Glomerular endothelial cell (primary cell): ENCODE results near the gene YWHAG. TPM values are rescaled to one million over a fixed set of nuclear protein-coding genes. Genes with fewer than 3 reads are reported as not detected.
"Not testable (repeated sequence)": the region's sequence is repeated elsewhere in the genome, so short reads cannot be mapped to it uniquely, and the experiment has no call there.

Experiments
- DNase-seq: peaks from one replicate; pipeline ENCODE4 v3.0.0-alpha.2; 2011; ENCODE audit warnings: low read depth, low spot score; ENCODE audit errors: extremely low read depth
- total RNA-seq: library from RNA; depleted of rRNA; stranded (reverse); fragments of >200 nt; gene quantifications from 2 replicates; pipeline ENCODE4 v1.2.3, GENCODE V29; 2015

Gene YWHAG
- total RNA-seq, 1 donor from 2014 or later = 198 TPM

GRCh38 chr7:76326646-76327233 lies 32.1 kb downstream of the YWHAG start:
- DNase-seq = no peak

GRCh38 chr7:76325811-76326210 lies 33.0 kb downstream of the YWHAG start:
- DNase-seq = no peak

- no peak for DNase-seq
These were observed 33.7 kb downstream of the YWHAG start for GRCh38 chr7:76325092-76325491.

- no peak for DNase-seq
These were observed 40.1 kb downstream of the YWHAG start for GRCh38 chr7:76318488-76319353.

GRCh38 chr7:76317782-76318487 lies 40.9 kb downstream of the YWHAG start:
- no peak for DNase-seq

GRCh38 chr7:76316984-76317781 lies 41.6 kb downstream of the YWHAG start:
- no peak for DNase-seq

GRCh38 chr7:76315364-76315763 lies 43.4 kb downstream of the YWHAG start:
- no peak for DNase-seq

- DNase-seq = not testable (repeated sequence)
These were observed 44.1 kb downstream of the YWHAG start for GRCh38 chr7:76314740-76315139.

GRCh38 chr7:76314042-76314721 lies 44.6 kb downstream of the YWHAG start:
- DNase-seq = no peak

GRCh38 chr7:76311838-76312237 lies 47.0 kb downstream of the YWHAG start:
- DNase-seq = not testable (repeated sequence)

GRCh38 chr7:76310102-76310957 lies 48.5 kb downstream of the YWHAG start:
- no peak for DNase-seq

GRCh38 chr7:76309341-76310101 lies 49.3 kb downstream of the YWHAG start:
- DNase-seq = not testable (repeated sequence)

GRCh38 chr7:76308874-76309273 lies 49.9 kb downstream of the YWHAG start:
- DNase-seq = not testable (repeated sequence)

- no peak for DNase-seq
These were observed 53.9 kb downstream of the YWHAG start for GRCh38 chr7:76304888-76305375.

GRCh38 chr7:76303202-76304147 lies 55.3 kb downstream of the YWHAG start:
- no peak for DNase-seq

- no peak for DNase-seq
These were observed 56.2 kb downstream of the YWHAG start, which contains the start of gene HSPB1 for GRCh38 chr7:76302347-76303201. Gene HSPB1, plus strand, starts transcription at chr7:76302673. Its CDS starts 40 bp downstream, at chr7:76302713.
